Natural killer cell treated with Interleukin-12 subunit alpha and Interleukin-12 subunit beta and Interleukin-15 and Interleukin-18, amount 100 ng/mL, for 72 hours (primary cell): Measurements from ENCODE around the gene CMTM4. TPM values are rescaled to one million over a fixed set of nuclear protein-coding genes. Genes with fewer than 3 reads are reported as not detected.
"Not testable (repeated sequence)": the region's sequence is repeated elsewhere in the genome, so short reads cannot be mapped to it uniquely, and the experiment has no call there.

ENCODE experiments used
- ATAC-seq, 2 donors: fragments of 150-1000 bp; cut with Tn5 transposase in 1 of 2; sonication (Bioruptor Pico), chemical (Tn5 transposase) in 1 of 2; 2 replicates each; pipeline ENCODE4 v1.10.0; 2021
- DNase-seq: peaks from one replicate; pipeline ENCODE4 v3.0.0; 2022; ENCODE audit warnings: low spot score
- H3K27ac Mint-ChIP-seq, 2 donors: 1 replicate in 1 of 2; 2 replicates in 1 of 2; pipeline ENCODE4 v1.8.0; 2022; ENCODE audit warnings: mixed read lengths in 2 of 2, mild to moderate bottlenecking in 1 of 2, moderate library complexity in 1 of 2
- H3K27me3 Mint-ChIP-seq, 2 donors: 1 replicate in 1 of 2; 2 replicates in 1 of 2; pipeline ENCODE4 v1.8.0; 2022; ENCODE audit warnings: mixed read lengths in 2 of 2
- H3K36me3 Mint-ChIP-seq: one replicate; pipeline ENCODE4 v1.8.0; 2022; ENCODE audit warnings: mixed read lengths
- H3K4me1 Mint-ChIP-seq, 2 donors: 1 replicate in 1 of 2; 2 replicates in 1 of 2; pipeline ENCODE4 v1.8.0; 2022; ENCODE audit warnings: low read depth in 2 of 2, mixed read lengths in 2 of 2, mild to moderate bottlenecking in 1 of 2
- H3K4me3 Mint-ChIP-seq: one replicate; pipeline ENCODE4 v1.8.0; 2022; ENCODE audit warnings: mixed read lengths
- H3K9me3 Mint-ChIP-seq: 2 replicates; pipeline ENCODE4 v1.8.0; 2022; ENCODE audit warnings: mixed read lengths
- total RNA-seq, 2 donors: library from RNA; stranded (reverse); gene quantifications; one replicate each; pipeline ENCODE4 v1.2.3, GENCODE V29; 2022

The CMTM4 gene
- total RNA-seq, 2 donors from 2014 or later, result 1.2 to 2.2 TPM

DNA sequence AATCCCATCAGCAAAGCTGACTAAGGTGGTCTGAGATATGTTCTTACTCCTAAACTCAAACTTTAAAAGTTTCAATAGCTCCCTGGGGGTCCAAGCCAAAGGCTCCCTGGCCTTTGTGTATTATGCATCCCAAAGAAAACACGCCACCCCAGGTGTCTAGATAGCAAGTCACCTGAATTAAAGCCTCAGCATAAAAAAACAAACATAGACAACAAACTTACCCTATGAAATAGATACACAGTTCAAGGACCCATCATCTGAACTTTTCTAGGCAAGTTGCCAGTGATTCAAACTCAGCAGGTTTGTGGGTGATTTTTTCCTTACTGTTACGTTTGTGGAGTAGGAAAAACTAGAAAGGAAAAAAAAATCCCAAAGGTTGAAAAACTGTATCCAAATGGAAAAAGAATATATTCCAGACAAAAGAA is 79.5 kb downstream of the CMTM4 start:
- H3K27me3 Mint-ChIP-seq, result no peaks in the 10 kb centered on the region
- H3K27ac Mint-ChIP-seq, result no peak overlapping the region
- ATAC-seq, result no peak
- DNase-seq, result no peak
- no peak overlapping the region for H3K4me3 Mint-ChIP-seq
- H3K36me3 Mint-ChIP-seq, result no peaks in the 10 kb centered on the region
- no peaks in the 10 kb centered on the region for H3K9me3 Mint-ChIP-seq
- H3K4me1 Mint-ChIP-seq, result peaks cover 0 to 2% of the 10 kb centered on the region in 2 donors

DNA sequence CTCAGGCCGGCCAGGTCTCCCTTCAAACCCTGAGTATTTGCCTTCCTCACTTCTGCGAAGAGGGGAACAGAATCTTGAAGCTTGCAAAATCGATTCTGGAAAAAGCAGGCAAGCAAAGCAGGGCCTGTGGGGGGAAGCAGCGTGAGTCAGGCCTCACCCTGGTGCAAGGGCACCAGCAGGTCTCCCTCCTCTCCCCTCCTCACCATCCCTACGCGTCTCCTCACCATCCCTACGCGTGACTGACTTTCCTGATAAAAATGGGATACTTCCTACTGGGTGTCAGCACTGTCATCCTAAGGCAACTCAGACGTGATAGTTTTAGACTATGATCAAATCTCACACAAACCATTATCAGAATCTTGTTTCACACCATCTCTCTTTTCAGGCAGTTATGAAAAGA is 80.0 kb downstream of the CMTM4 start:
- Mint-ChIP-seq H3K4me3 (no peak overlapping the region), H3K27ac (no peak overlapping the region), H3K9me3 (no peaks in the 10 kb centered on the region), H3K4me1 (peaks cover 0 to 2% of the 10 kb centered on the region in 2 donors), H3K36me3 (no peaks in the 10 kb centered on the region), H3K27me3 (no peaks in the 10 kb centered on the region)
- DNase-seq (no peak), ATAC-seq (no peak)

DNA sequence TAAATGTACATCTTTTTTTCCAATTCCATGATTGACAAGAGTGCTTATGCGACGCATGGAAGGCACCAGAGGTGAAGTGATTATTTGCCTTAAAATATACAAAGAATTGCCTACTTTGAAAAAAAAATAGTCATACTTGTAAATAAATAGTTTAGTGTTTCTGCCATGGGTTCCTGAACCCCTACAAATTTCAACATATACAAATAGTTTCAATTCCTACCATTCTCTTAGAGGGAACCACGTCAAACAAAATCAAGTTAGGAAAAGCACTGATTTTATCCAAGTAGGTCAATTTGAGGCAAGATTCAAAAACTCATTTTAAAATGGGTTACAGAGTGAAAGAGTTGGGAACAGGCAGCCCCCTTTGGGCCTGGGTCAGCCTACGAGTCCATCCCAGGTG is 80.4 kb downstream of the CMTM4 start:
- DNase-seq (no peak), ATAC-seq (no peak)
- Mint-ChIP-seq H3K27me3 (no peaks in the 10 kb centered on the region), H3K36me3 (no peaks in the 10 kb centered on the region), H3K27ac (no peak overlapping the region), H3K9me3 (no peaks in the 10 kb centered on the region), H3K4me1 (peaks cover 0 to 2% of the 10 kb centered on the region in 2 donors), H3K4me3 (no peak overlapping the region)

GRCh38 chr16:66614161-66614802 is 82.3 kb downstream of the CMTM4 start:
- Mint-ChIP-seq H3K9me3 (no peaks in the 10 kb centered on the region), H3K36me3 (no peaks in the 10 kb centered on the region), H3K4me3 (no peak overlapping the region), H3K27ac (no peak overlapping the region), H3K4me1 (peaks cover 0 to 7% of the 10 kb centered on the region in 2 donors), H3K27me3 (no peaks in the 10 kb centered on the region)
- DNase-seq (no peak), ATAC-seq (peak in 1 of 2 donors; percentile 20)

- H3K4me1 Mint-ChIP-seq, result peaks cover 5 to 12% of the 10 kb centered on the region in 2 donors
- no peak overlapping the region for H3K27ac Mint-ChIP-seq
- no peak for DNase-seq
- H3K36me3 Mint-ChIP-seq, result no peaks in the 10 kb centered on the region
- no peak overlapping the region for H3K4me3 Mint-ChIP-seq
- H3K27me3 Mint-ChIP-seq, result no peaks in the 10 kb centered on the region
- no peaks in the 10 kb centered on the region for H3K9me3 Mint-ChIP-seq
- ATAC-seq, result no peak
These were observed 84.1 kb downstream of the CMTM4 start for GRCh38 chr16:66612422-66612821.

- H3K9me3 Mint-ChIP-seq, H3K4me3 Mint-ChIP-seq, H3K27ac Mint-ChIP-seq, DNase-seq, ATAC-seq, H3K36me3 Mint-ChIP-seq, H3K27me3 Mint-ChIP-seq: not testable (repeated sequence)
- peaks cover 5 to 12% of the 10 kb centered on the region in 2 donors for H3K4me1 Mint-ChIP-seq
These were observed 84.6 kb downstream of the CMTM4 start for GRCh38 chr16:66611911-66612310.

DNA sequence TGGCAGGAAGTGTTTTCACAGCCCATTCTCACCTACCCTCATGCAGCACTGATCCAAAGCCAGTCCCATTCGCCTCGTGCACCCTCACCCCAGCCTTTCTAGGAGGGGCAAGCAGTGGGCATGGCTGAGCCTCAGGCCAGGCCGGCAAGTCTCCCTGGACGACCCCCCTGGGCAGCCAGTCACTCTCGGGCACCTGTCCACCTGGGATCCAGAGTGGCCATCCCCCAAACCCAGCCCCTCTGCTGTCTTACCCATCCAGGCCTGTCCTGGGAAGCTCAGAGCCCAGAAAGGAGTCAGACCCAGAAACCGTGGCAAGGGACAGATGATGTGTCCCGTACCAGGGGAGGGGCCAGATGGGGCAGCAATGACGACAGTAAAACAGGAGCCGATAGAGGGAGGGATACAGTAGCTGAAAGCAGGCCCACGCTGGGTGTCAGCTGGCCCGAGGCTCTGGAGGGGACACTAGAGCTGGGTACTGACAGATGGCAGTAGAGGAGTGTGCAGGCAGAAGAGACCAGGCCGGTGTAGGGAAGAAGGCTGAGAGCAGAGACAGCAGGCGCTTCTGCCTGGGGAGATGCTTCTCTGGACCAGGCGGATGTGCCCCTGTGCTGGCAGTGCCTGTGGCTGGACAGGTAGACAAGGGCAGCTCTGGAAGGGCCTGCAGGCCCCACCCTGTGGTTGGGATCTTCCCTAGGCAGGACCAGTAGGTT is 86.3 kb downstream of the CMTM4 start:
- no peak overlapping the region for H3K27ac Mint-ChIP-seq
- DNase-seq (no peak), ATAC-seq (no peak)
- H3K9me3 Mint-ChIP-seq, result no peaks in the 10 kb centered on the region
- no peaks in the 10 kb centered on the region for H3K36me3 Mint-ChIP-seq
- no peak overlapping the region for H3K4me3 Mint-ChIP-seq
- H3K4me1 Mint-ChIP-seq, result peaks cover 14 to 17% of the 10 kb centered on the region in 2 donors
- no peaks in the 10 kb centered on the region for H3K27me3 Mint-ChIP-seq

GRCh38 chr16:66609139-66609510 is 87.4 kb downstream of the CMTM4 start:
- DNase-seq (no peak), ATAC-seq (no peak)
- Mint-ChIP-seq H3K27me3 (no peaks in the 10 kb centered on the region), H3K4me3 (no peak overlapping the region), H3K9me3 (no peaks in the 10 kb centered on the region), H3K36me3 (no peaks in the 10 kb centered on the region), H3K4me1 (peaks cover 15 to 19% of the 10 kb centered on the region in 2 donors), H3K27ac (no peak overlapping the region)

GRCh38 chr16:66608241-66609138 is 88.1 kb downstream of the CMTM4 start:
- H3K36me3 Mint-ChIP-seq, result no peaks in the 10 kb centered on the region
- H3K27ac Mint-ChIP-seq, result peak overlapping the region in 1 of 2 donors; percentile 18
- no peaks in the 10 kb centered on the region for H3K27me3 Mint-ChIP-seq
- no peaks in the 10 kb centered on the region for H3K9me3 Mint-ChIP-seq
- H3K4me3 Mint-ChIP-seq, result no peak overlapping the region
- ATAC-seq, result peak; percentile 34 to 35
- DNase-seq, result peak; percentile 84
- H3K4me1 Mint-ChIP-seq, result peaks cover 22 to 25% of the 10 kb centered on the region in 2 donors

DNA sequence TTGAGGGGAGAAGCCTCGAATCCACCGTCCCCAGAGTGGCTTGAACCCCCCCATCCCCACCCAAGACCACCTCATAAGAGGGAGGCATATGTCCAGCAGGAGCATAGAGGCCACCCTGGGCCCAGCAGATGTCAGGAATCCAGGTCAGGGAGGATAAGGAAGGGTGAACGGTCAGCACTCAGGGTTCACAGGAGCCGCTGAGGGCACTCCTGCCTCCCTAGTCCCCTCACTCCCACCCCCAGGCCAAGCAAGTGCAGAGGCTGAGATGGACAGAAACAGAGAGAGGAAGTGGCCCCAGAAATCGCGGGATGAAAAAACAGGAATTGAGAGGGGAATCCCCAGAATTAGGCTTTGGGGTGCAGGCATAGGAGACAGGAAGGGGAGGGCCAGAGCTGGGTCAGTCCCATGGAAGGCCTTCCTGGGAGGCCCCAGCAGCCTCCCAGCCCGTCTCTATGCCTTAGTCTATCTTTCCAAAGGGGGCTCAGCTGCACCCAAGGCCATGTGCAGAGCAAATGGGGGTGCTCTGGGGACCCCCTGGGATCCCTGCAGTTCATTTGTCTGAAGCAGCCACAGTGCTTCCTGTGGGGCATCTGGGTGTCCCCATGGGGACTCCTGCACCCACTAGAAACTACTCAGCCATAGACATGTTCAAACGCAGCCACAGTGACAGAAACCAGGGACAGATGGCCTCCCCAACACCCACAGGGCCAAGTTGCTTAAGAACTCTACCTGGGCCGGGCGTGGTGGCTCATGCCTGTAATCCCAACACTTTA is 90.4 kb downstream of the CMTM4 start:
- Mint-ChIP-seq H3K4me1 (peaks cover 26 to 29% of the 10 kb centered on the region in 2 donors), H3K4me3 (peak overlapping the region; percentile 82), H3K27me3 (no peaks in the 10 kb centered on the region), H3K36me3 (no peaks in the 10 kb centered on the region), H3K27ac (peak overlapping the region; percentile 67 to 75), H3K9me3 (no peaks in the 10 kb centered on the region)
- ATAC-seq (no peak), DNase-seq (no peak)

DNA sequence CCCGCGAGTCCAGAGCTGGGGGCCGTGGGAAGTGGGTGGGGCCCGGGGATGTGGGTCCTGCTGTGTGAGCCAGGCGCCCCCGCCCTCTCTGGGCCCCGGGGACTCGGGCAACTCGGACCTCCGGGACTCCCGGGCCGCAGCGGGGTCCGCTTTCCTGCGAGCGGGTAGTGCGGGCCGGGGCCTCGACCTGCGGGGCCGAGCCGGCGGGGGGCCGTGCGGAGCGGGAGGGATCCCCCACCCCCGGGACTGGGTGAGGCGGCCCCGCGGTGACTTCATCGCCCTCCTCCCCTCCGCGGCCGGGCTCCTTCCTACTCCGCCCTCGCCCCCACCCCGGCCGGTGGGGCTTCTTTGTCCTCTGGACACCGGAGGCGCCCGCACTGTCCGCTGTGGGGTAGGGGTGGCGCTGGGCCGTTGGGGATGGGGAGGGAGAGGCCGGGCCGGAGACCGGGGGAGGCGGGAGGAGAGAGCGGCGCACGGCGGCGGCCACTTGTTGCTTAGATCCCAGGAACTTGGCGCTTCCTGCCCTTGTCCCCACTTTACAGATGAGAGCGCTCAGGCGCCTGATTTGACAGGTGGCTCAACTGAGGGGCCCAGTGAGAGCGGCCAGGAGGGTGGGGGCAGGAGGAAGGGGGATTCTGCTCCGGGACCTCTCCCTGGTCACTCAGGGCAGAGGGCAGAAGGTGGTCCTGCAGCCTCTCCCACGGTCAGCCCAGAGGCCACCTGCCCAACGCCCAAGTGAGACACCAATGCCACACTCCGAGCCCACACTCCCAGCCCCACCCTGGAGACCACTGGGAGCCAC is 91.2 kb downstream of the CMTM4 start:
- peak overlapping the region; percentile 67 to 75 for H3K27ac Mint-ChIP-seq
- ATAC-seq, result peak; percentile 65 to 75
- H3K36me3 Mint-ChIP-seq, result peaks cover 8% of the 10 kb centered on the region
- H3K4me1 Mint-ChIP-seq, result peaks cover 29% of the 10 kb centered on the region in 2 donors
- H3K9me3 Mint-ChIP-seq, result no peaks in the 10 kb centered on the region
- peak overlapping the region; percentile 82 for H3K4me3 Mint-ChIP-seq
- DNase-seq, result no peak
- H3K27me3 Mint-ChIP-seq, result no peaks in the 10 kb centered on the region

DNA sequence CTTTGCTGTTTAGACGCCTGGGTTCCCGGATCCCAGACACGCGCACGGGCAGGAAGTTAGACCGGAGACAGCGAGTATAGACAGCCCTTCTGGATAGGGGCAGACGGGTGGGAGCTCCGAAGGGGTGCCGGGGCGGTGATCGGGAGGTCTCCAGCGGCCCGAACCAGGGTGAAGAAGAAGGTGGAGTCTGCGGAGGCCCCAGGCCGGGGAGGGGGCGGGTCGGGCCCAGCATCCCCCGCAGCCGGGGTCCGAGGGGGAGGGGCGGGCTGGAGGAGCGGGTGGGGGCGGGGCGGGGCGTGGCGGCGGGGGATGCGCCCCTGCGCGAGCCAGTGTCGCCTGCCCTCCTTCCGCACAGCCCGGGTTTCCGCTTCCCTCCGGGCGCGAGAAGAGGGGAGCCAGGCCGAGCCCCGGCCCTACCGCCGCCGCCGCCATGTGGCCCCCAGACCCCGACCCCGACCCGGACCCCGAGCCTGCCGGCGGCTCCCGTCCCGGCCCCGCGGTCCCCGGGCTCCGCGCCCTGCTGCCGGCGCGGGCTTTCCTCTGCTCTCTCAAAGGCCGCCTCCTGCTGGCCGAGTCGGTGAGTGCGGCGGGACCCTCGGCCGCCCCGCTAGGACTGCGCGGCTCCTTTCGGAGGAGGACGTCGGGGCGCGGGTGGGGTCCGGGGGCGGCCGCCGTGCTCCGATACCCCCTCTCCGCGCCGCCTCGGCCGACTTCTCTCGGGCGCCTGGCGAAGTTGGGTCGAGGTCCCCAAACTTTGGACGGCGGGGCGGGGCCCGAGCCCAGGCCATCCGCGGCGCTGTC is 92.0 kb downstream of the CMTM4 start, which contains the start of gene CMTM3:
TSS of gene CMTM3 (plus strand) at position 329 of the 801 bp plus-strand sequence. CDS start at position 431, 102 bp downstream.
- peaks cover 8% of the 10 kb centered on the region for H3K36me3 Mint-ChIP-seq

More for the DNA sequence above, 92.0 kb downstream of the CMTM4 start, which contains the start of gene CMTM3:
- peak; percentile 82 for DNase-seq
- Mint-ChIP-seq H3K4me1 (peaks cover 24 to 29% of the 10 kb centered on the region in 2 donors), H3K9me3 (no peaks in the 10 kb centered on the region), H3K27ac (peak within 1 kb of the TSS; percentile 84 to 89), H3K27me3 (no peaks in the 10 kb centered on the region), H3K4me3 (peak within 1 kb of the TSS; percentile 82)
- ATAC-seq, result peak; percentile 80 to 89
